Placental epithelial cell (primary cell): Measurements from ENCODE around the gene TNP2. TPM values are rescaled to one million over a fixed set of nuclear protein-coding genes. Genes with fewer than 3 reads are reported as not detected.

Source experiments
- small RNA-seq: library from RNA; depleted of rRNA; stranded (forward); fragments of <200 nt; gene quantifications from one replicate; pipeline ENCODE3, GENCODE V24; 2012
- total RNA-seq: library from RNA; depleted of rRNA; stranded (reverse); fragments of >200 nt; gene quantifications from 2 replicates; pipeline ENCODE4 v1.2.3, GENCODE V29; 2012

Gene TNP2
- not detected in 2 replicates for total RNA-seq

GRCh38 chr16:11268921-11269375 is at the start of gene TNP2:
Gene TNP2 (minus strand): TSS chr16:11269325. CDS start chr16:11269262, 63 bp downstream.

GRCh38 chr16:11280616-11281522 is 11.7 kb upstream of the TNP2 start, which contains the start of gene PRM1:
Gene PRM1 (minus strand): TSS chr16:11281330. CDS start chr16:11281238, 92 bp downstream.

GRCh38 chr16:11276143-11276895 is 7.2 kb upstream of the TNP2 start, which contains the start of gene PRM2:
Gene PRM2 (minus strand): TSS chr16:11276480. CDS start chr16:11276370, 110 bp downstream.

GRCh38 chr16:11272921-11273720 is 4.0 kb upstream of the TNP2 start, which contains the start of gene PRM3:
Gene PRM3 (minus strand): TSS chr16:11273629. CDS start chr16:11273595, 34 bp downstream.

GRCh38 chr16:11255737-11256660 is 13.1 kb downstream of the TNP2 start, which contains the start of gene SOCS1:
Gene SOCS1 (minus strand): TSS chr16:11256204. CDS start chr16:11255478, 726 bp downstream.

Small RNA genes within 50 kb of the gene (small RNA-seq; reads per million reads assigned to genes)
- gene MIR548H2 (not detected), gene RF00019 (not detected), gene RF00554 (not detected)

Other genes with a start within 250 kb of the TNP2 start
- 10.3 and 22.0 TPM in 2 replicates for gene SOCS1, start 13.1 kb downstream of the TNP2 start, total RNA-seq
- not detected in 2 replicates for gene PRM3, start 4.3 kb upstream of the TNP2 start, total RNA-seq
- gene PRM2, start 7.2 kb upstream of the TNP2 start, total RNA-seq, result not detected in 2 replicates
- not detected in 2 replicates for gene PRM1, start 12.0 kb upstream of the TNP2 start, total RNA-seq
- gene RMI2, start 76.1 kb upstream of the TNP2 start, total RNA-seq, result 9.0 and 11.3 TPM in 2 replicates